K562 (cell line): ENCODE results near the gene C19orf85. TPM values are rescaled to one million over a fixed set of nuclear protein-coding genes. Genes with fewer than 3 reads are reported as not detected.

ENCODE experiments used
- CC2D1A ChIP-seq: fragments of 450-650 bp; IDR thresholded peaks from 2 replicates; pipeline ENCODE4 v1.6.1; 2017; ENCODE audit warnings: mild to moderate bottlenecking
- CLOCK ChIP-seq: fragments of 250-450 bp; sonication (Bioruptor Pico); IDR thresholded peaks from 2 replicates; pipeline ENCODE4 v1.4.0; 2020; ENCODE audit warnings: mild to moderate bottlenecking, moderate library complexity, borderline replicate concordance
- CTCFL ChIP-seq: IDR thresholded peaks from 2 replicates; pipeline ENCODE4 v1.6.1; 2011; ENCODE audit warnings: borderline replicate concordance, low read depth, mild to moderate bottlenecking, moderate library complexity, low read length; ENCODE audit not compliant: insufficient read depth, poor library complexity, severe bottlenecking
- GABPA ChIP-seq: fragments of 200-800 bp; sonication (Bioruptor generic); conservative IDR thresholded peaks from 2 replicates; pipeline ENCODE4 v1.6.1; 2016; ENCODE audit warnings: low read depth, missing genetic modification characterization, missing compliant biosample characterization
- GMEB1 ChIP-seq: fragments of 250-450 bp; sonication (Bioruptor Pico); IDR thresholded peaks from 2 replicates; pipeline ENCODE4 v1.4.0; 2020; ENCODE audit warnings: mild to moderate bottlenecking
- IRF2 ChIP-seq: sonication (generic); formaldehyde crosslinking; IDR thresholded peaks from 2 replicates; pipeline ENCODE4 v1.8.1; 2022; ENCODE audit warnings: mild to moderate bottlenecking, missing genetic modification reagents
- polyA plus RNA-seq, 8 experiments: library from polyadenylated mRNA; depleted of rRNA in 4 of 8; stranded (reverse) in 5 of 8; unstranded in 3 of 8; fragments of >200 nt; fragmentation: Nextera tagmentation in 2 of 8; fragmentation: Illumina TruSeq in 1 of 8; extraction: Ambion mirVana in 2 of 8; extraction: Trizol in 1 of 8; gene quantifications; 2 replicates each; pipeline versions ENCODE4 v1.2.1 to v1.2.3, GENCODE V29; 2011 to 2014; ENCODE audit warnings: inconsistent platforms in 1 of 8, missing spikeins in 1 of 8
- total RNA-seq, 7 experiments: library from RNA; depleted of rRNA in 6 of 7; stranded (reverse); fragments of >200 nt in 6 of 7; fragmentation: Illumina TruSeq in 2 of 7; extraction: Trizol in 2 of 7; gene quantifications; 2 replicates each; pipeline versions ENCODE4 v1.2.1 to v1.2.3, GENCODE V29; 2011 to 2021; ENCODE audit warnings: low replicate concordance in 1 of 7

The C19orf85 gene
- total and polyA plus RNA-seq, 9 of the 15 experiments (the other 6 are each of a cell fraction or from before 2014, with no cell fraction given): not detected

- TF ChIP-seq CLOCK (CRISPR knock-in tag) (no peak), GABPA (tag) (no peak), GMEB1 (CRISPR knock-in tag) (no peak), CC2D1A (no peak), IRF2 (CRISPR knock-in tag) (no peak), CTCFL (no peak)
Observed at GRCh38 chr19:55481148-55481793, 16.7 kb upstream of the C19orf85 start (continued).
